Measurements from ENCODE around the gene PSMB7. TPM values are rescaled to one million over a fixed set of nuclear protein-coding genes. Genes with fewer than 3 reads are reported as not detected.

Gene PSMB7
- total RNA-seq, 1 donor from 2014 or later, result 114 TPM

- DNase-seq (ENCODE audit: low spot score), result no peak
Measured at GRCh38 chr9:124306098-124306735, 109.0 kb downstream of the PSMB7 start.

DNA sequence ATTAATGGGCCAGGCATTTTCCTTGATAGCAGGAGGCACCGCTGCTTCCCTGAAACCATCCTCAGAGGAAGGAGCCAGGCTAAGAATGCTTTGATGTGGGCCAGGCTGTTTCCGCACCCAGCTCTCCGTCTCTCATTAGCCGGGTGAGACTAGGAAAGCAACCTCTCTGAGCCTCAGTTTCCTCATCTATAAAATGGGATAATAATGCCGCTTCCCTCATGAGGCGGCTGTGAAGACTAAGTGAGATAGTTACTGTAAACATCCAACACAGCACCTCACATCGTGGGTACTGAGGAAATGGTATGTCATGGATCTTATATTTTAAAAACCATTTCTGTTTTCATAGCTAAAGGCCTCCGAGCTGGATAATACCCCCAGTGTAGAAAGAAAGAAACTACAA, 111.0 kb downstream of the PSMB7 start:
- DNase-seq (ENCODE audit: low spot score), result no peak

DNA sequence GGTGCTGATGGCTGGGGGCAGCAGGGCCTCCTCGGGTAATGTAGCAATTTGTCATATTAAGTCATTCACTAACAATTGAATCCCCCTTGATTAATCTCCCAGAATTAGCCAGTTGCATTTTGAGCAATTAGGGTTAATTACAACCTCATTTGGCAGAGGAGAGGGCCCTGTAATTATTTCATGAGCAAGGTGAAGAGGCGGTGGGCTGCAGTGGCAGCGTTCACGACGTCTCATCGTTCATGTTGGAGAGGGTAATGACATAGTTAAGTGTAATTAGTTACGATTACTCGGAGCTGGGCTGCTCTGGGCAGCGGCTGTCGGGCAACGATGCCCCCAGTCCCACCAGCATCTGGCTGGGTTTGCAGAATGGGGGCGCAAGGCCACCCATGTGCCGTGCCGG, 111.5 kb downstream of the PSMB7 start:
- DNase-seq (ENCODE audit: low spot score), result no peak

Other genes starting within 250 kb of the PSMB7 start
- gene NEK6, start 157.5 kb downstream of the PSMB7 start, total RNA-seq, result 97.9 TPM
- gene ADGRD2, start 35.0 kb upstream of the PSMB7 start, total RNA-seq, result not detected
- not detected for gene NR5A1, start 92.0 kb upstream of the PSMB7 start, total RNA-seq

All from mesenteric fat pad (tissue), 1 donor.